ENCODE measurements around the gene EIF4EBP3.

DNA sequence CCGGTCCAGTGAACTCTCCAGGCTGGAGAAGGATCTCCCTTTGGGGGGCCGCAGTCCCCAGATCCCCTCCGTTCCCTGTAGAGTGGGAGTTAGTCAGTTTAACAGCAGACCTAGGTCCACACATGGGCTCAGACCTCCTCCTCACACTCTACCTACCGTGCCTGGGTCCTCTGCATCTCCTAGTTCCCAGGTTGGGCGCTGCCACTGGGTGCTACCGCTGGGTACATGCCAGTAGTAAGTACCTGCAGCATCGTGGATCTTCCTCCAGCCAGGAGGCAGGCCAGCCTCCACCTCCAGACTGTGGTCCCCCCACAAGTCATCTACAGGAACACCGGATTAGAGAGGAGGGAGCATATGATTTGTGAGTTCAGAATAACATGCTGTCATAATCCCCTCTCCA lies 16.1 kb downstream of the EIF4EBP3 start:
- TF ChIP-seq NFIC (IDR thresholded peaks at IDR 0.05), result no peak
- TF ChIP-seq, protein P1, sequence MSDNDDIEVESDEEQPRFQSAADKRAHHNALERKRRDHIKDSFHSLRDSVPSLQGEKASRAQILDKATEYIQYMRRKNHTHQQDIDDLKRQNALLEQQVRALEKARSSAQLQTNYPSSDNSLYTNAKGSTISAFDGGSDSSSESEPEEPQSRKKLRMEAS (IDR thresholded peaks at IDR 0.05), result no peak
- TF ChIP-seq TAF1 (IDR thresholded peaks at IDR 0.05; ENCODE audit: low read depth), result no peak
- TF ChIP-seq FOXM1 (IDR thresholded peaks at IDR 0.05; ENCODE audit: borderline replicate concordance, low read depth), result no peak
- TF ChIP-seq EP300 (IDR thresholded peaks at IDR 0.05; ENCODE audit: borderline replicate concordance), result no peak
- no peak for TF ChIP-seq CEBPB (IDR thresholded peaks at IDR 0.05)
- TF ChIP-seq RAD21 (IDR thresholded peaks at IDR 0.05; ENCODE audit: low read depth), result no peak
- TF ChIP-seq YY1 (IDR thresholded peaks at IDR 0.05; ENCODE audit: low read depth), result no peak
- TF ChIP-seq, protein P2, sequence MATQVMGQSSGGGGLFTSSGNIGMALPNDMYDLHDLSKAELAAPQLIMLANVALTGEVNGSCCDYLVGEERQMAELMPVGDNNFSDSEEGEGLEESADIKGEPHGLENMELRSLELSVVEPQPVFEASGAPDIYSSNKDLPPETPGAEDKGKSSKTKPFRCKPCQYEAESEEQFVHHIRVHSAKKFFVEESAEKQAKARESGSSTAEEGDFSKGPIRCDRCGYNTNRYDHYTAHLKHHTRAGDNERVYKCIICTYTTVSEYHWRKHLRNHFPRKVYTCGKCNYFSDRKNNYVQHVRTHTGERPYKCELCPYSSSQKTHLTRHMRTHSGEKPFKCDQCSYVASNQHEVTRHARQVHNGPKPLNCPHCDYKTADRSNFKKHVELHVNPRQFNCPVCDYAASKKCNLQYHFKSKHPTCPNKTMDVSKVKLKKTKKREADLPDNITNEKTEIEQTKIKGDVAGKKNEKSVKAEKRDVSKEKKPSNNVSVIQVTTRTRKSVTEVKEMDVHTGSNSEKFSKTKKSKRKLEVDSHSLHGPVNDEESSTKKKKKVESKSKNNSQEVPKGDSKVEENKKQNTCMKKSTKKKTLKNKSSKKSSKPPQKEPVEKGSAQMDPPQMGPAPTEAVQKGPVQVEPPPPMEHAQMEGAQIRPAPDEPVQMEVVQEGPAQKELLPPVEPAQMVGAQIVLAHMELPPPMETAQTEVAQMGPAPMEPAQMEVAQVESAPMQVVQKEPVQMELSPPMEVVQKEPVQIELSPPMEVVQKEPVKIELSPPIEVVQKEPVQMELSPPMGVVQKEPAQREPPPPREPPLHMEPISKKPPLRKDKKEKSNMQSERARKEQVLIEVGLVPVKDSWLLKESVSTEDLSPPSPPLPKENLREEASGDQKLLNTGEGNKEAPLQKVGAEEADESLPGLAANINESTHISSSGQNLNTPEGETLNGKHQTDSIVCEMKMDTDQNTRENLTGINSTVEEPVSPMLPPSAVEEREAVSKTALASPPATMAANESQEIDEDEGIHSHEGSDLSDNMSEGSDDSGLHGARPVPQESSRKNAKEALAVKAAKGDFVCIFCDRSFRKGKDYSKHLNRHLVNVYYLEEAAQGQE (IDR thresholded peaks at IDR 0.05; ENCODE audit: low read depth), result no peak
- TF ChIP-seq, protein P3, sequence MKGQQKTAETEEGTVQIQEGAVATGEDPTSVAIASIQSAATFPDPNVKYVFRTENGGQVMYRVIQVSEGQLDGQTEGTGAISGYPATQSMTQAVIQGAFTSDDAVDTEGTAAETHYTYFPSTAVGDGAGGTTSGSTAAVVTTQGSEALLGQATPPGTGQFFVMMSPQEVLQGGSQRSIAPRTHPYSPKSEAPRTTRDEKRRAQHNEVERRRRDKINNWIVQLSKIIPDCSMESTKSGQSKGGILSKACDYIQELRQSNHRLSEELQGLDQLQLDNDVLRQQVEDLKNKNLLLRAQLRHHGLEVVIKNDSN (IDR thresholded peaks at IDR 0.05), result no peak
- no peak for TF ChIP-seq TCF12 (IDR thresholded peaks at IDR 0.05; ENCODE audit: low read depth)
- no peak for TF ChIP-seq CREB1 (IDR thresholded peaks at IDR 0.05; ENCODE audit: low read depth)
